IMR-90 (cell line): ENCODE results near the gene TNPO1. TPM values are rescaled to one million over a fixed set of nuclear protein-coding genes. Genes with fewer than 3 reads are reported as not detected.

Source experiments
- ATAC-seq: fragments of 200-7000 bp; cut with Tn5 transposase; 2 replicates; pipeline ENCODE4 v1.9.1; 2020; ENCODE audit warnings: low read depth, mild to moderate bottlenecking, moderate library complexity
- BruUV-seq: library from RNA; stranded (reverse); fragments of 400-500 nt; replicated peaks from 2 replicates; lab custom pipeline; 2021; lab: Mats Ljungman, UMichigan
- CTCF ChIA-PET: fragments of 300-600 bp; formaldehyde crosslinking; extraction: SDS; loops from one replicate; lab custom pipeline; 2021; ENCODE audit warnings: antibody characterized with exemption; lab: Yijun Ruan, JAX
- POLR2A ChIA-PET: fragments of 300-600 bp; sonication (Branson Sonifier 250); formaldehyde crosslinking; loops from one replicate; lab custom pipeline; 2022; ENCODE audit warnings: antibody characterized with exemption; ENCODE audit not compliant: unreplicated experiment; lab: Charles Lee
- DNase-seq: peaks from one replicate; pipeline ENCODE4 v3.0.0; 2013
- H2AFZ ChIP-seq: replicated peaks from 2 replicates; pipeline ENCODE3; 2013; ENCODE audit warnings: low read length, mild to moderate bottlenecking; ENCODE audit not compliant: poor library complexity
- H2AK5ac ChIP-seq: 2 replicates; pipeline ENCODE4 v1.6.1; 2013; ENCODE audit warnings: low read depth, low read length, inconsistent platforms
- H2AK9ac ChIP-seq: replicated peaks from 2 replicates; pipeline ENCODE3; 2013; ENCODE audit warnings: mild to moderate bottlenecking, low read depth, low read length, moderate library complexity; ENCODE audit not compliant: poor library complexity
- H2BK120ac ChIP-seq: 2 replicates; pipeline ENCODE4 v1.6.1; 2013; ENCODE audit warnings: low read depth, low read length, inconsistent platforms
- H2BK15ac ChIP-seq: 3 replicates; pipeline ENCODE4 v1.6.1; 2013; ENCODE audit warnings: low read depth, low read length, inconsistent platforms
- H2BK20ac ChIP-seq: 2 replicates; pipeline ENCODE4 v1.6.1; 2013; ENCODE audit warnings: low read depth, mild to moderate bottlenecking, inconsistent platforms, low read length, moderate library complexity
- H2BK5ac ChIP-seq: 2 replicates; pipeline ENCODE4 v1.6.1; 2013; ENCODE audit warnings: mild to moderate bottlenecking, low read depth, low read length, inconsistent platforms; ENCODE audit not compliant: poor library complexity, severe bottlenecking
- H3K14ac ChIP-seq: replicated peaks from 2 replicates; pipeline ENCODE4 v1.6.1; 2013; ENCODE audit warnings: low read depth, low read length, inconsistent platforms
- H3K18ac ChIP-seq: 2 replicates; pipeline ENCODE4 v1.6.1; 2013; ENCODE audit warnings: low read depth, low read length, control low read depth
- H3K23ac ChIP-seq: 2 replicates; pipeline ENCODE4 v1.6.1; 2013; ENCODE audit warnings: low read depth, low read length, inconsistent platforms
- H3K27ac ChIP-seq: 2 replicates; pipeline ENCODE4 v1.5.1; 2013; ENCODE audit warnings: mild to moderate bottlenecking, control low read depth, low read length; ENCODE audit not compliant: insufficient read depth
- H3K27me3 ChIP-seq: 2 replicates; pipeline ENCODE4 v1.6.1; 2013; ENCODE audit warnings: low read length; ENCODE audit not compliant: control insufficient read depth, insufficient read depth
- H3K36me3 ChIP-seq: 2 replicates; pipeline ENCODE4 v1.6.1; 2013; ENCODE audit warnings: low read length, mixed read lengths; ENCODE audit not compliant: control insufficient read depth, insufficient read depth
- H3K4ac ChIP-seq: 2 replicates; pipeline ENCODE4 v1.6.1; 2013; ENCODE audit warnings: low read depth, low read length, inconsistent platforms
- H3K4me1 ChIP-seq: 2 replicates; pipeline ENCODE4 v1.6.1; 2013; ENCODE audit warnings: low read length, mixed read lengths; ENCODE audit not compliant: control insufficient read depth, insufficient read depth
- H3K4me2 ChIP-seq: 2 replicates; pipeline ENCODE4 v1.6.1; 2013; ENCODE audit warnings: low read depth, mild to moderate bottlenecking, control low read depth, low read length, moderate library complexity
- H3K4me3 ChIP-seq: 2 replicates; pipeline ENCODE4 v1.5.1; 2013; ENCODE audit warnings: low read depth, mild to moderate bottlenecking, control low read depth, low read length, moderate library complexity; ENCODE audit not compliant: insufficient read depth
- H3K56ac ChIP-seq: 2 replicates; pipeline ENCODE4 v1.6.1; 2013; ENCODE audit warnings: low read length, inconsistent platforms; ENCODE audit not compliant: insufficient read depth; ENCODE audit errors: extremely low read depth
- H3K79me1 ChIP-seq, 2 experiments: 2 replicates each; pipeline ENCODE4 v1.6.1; 2013; ENCODE audit warnings: low read length in 2 of 2, inconsistent platforms in 1 of 2, low read depth in 1 of 2
- H3K9ac ChIP-seq: 2 replicates; pipeline ENCODE4 v1.6.1; 2013; ENCODE audit warnings: low read depth, low read length, control low read depth
- H3K9me1 ChIP-seq: 2 replicates; pipeline ENCODE4 v1.6.1; 2013; ENCODE audit warnings: low read length, inconsistent platforms; ENCODE audit not compliant: insufficient read depth
- H3K9me3 ChIP-seq: 2 replicates; pipeline ENCODE4 v1.6.1; 2013; ENCODE audit warnings: low read length; ENCODE audit not compliant: control insufficient read depth, insufficient read depth
- H4K20me1 ChIP-seq: 2 replicates; pipeline ENCODE4 v1.6.1; 2013; ENCODE audit warnings: low read length, inconsistent platforms; ENCODE audit not compliant: insufficient read depth
- H4K5ac ChIP-seq: 2 replicates; pipeline ENCODE4 v1.6.1; 2013; ENCODE audit warnings: mild to moderate bottlenecking, low read depth, low read length, control low read depth
- H4K8ac ChIP-seq, 2 experiments: 2 replicates each; pipeline ENCODE4 v1.6.1; 2013; ENCODE audit warnings: low read depth in 2 of 2, low read length in 2 of 2, control low read depth in 1 of 2, inconsistent platforms in 1 of 2
- H4K91ac ChIP-seq: 2 replicates; pipeline ENCODE4 v1.6.1; 2013; ENCODE audit warnings: low read depth, low read length, inconsistent platforms; ENCODE audit not compliant: insufficient read depth
- BHLHE40 ChIP-seq: fragments of 150-350 bp; IDR thresholded peaks from 2 replicates; pipeline ENCODE4 v1.6.1; 2016; ENCODE audit warnings: mild to moderate bottlenecking, low read depth, low read length
- CEBPB ChIP-seq: IDR thresholded peaks from 2 replicates; pipeline ENCODE4 v1.6.1; 2012; ENCODE audit warnings: low read depth, low read length, improper control_type of control experiment
- FOS ChIP-seq: fragments of 150-350 bp; IDR thresholded peaks from 2 replicates; pipeline ENCODE4 v1.6.1; 2016; ENCODE audit warnings: low read depth, low read length
- MAFK ChIP-seq: IDR thresholded peaks from 2 replicates; pipeline ENCODE4 v1.6.1; 2012; ENCODE audit warnings: low read depth, low read length, improper control_type of control experiment
- MAZ ChIP-seq: IDR thresholded peaks from 2 replicates; pipeline ENCODE4 v1.6.1; 2012; ENCODE audit warnings: low read depth, mild to moderate bottlenecking, low read length, improper control_type of control experiment, moderate library complexity, borderline replicate concordance
- MXI1 ChIP-seq: IDR thresholded peaks from 2 replicates; pipeline ENCODE4 v1.6.1; 2012; ENCODE audit warnings: low read depth, mild to moderate bottlenecking, low read length, moderate library complexity, borderline replicate concordance
- NFE2L2 ChIP-seq: fragments of 150-350 bp; IDR thresholded peaks from 2 replicates; pipeline ENCODE4 v1.6.1; 2016; ENCODE audit warnings: low read depth, mild to moderate bottlenecking, low read length
- POLR2A ChIP-seq: IDR thresholded peaks from 2 replicates; pipeline ENCODE4 v1.6.1; 2012; ENCODE audit warnings: mild to moderate bottlenecking, low read depth, low read length
- RAD21 ChIP-seq: IDR thresholded peaks from 2 replicates; pipeline ENCODE4 v1.6.1; 2012; ENCODE audit warnings: low read length, improper control_type of control experiment
- RCOR1 ChIP-seq: IDR thresholded peaks from 2 replicates; pipeline ENCODE4 v1.6.1; 2012; ENCODE audit warnings: mild to moderate bottlenecking, low read length, improper control_type of control experiment; ENCODE audit not compliant: insufficient replicate concordance
- RFX5 ChIP-seq: IDR thresholded peaks from 2 replicates; pipeline ENCODE4 v1.8.0; 2012; ENCODE audit warnings: low read depth, mild to moderate bottlenecking, low read length, moderate library complexity
- SMC3 ChIP-seq: fragments of 150-350 bp; IDR thresholded peaks from 2 replicates; pipeline ENCODE4 v1.6.1; 2016; ENCODE audit warnings: low read depth, mild to moderate bottlenecking, antibody characterized with exemption, low read length, moderate library complexity
- WGBS, 2 experiments: methylation state at CpG; one replicate each; pipeline versions ENCODE4 v1.1.5 to v1.1.7; 2013; ENCODE audit warnings: missing lambda C conversion rate in 2 of 2; ENCODE audit not compliant: insufficient read length in 1 of 2; ENCODE audit errors: extremely low coverage in 2 of 2; 5-methylcytosine and 5-hydroxymethylcytosine counted together
- dilution Hi-C: fragments of 300-500 bp; cut with HindIII; formaldehyde crosslinking; loops from one replicate; pipeline ENCODE4 v1.14.3; 2018; ENCODE audit warnings: low sequenced_read_pairs; ENCODE audit not compliant: unreplicated experiment
- in situ Hi-C: fragments of 300-500 bp; cut with MboI; formaldehyde crosslinking; loops from 3 replicates; pipeline ENCODE4 v1.14.3; 2019; ENCODE audit warnings: low sequenced_read_pairs, inconsistent platforms, mixed read lengths
- intact Hi-C: fragments of 100-400 bp; cut with micrococcal nuclease; formaldehyde crosslinking; loops from 2 replicates; pipeline ENCODE4 v1.10.0; 2022
- polyA plus RNA-seq, 3 experiments: library from polyadenylated mRNA; depleted of rRNA; stranded (reverse); fragments of >200 nt; gene quantifications; 2 replicates each; pipeline ENCODE4 v1.2.3, GENCODE V29; 2012; ENCODE audit warnings: low replicate concordance in 1 of 3
- total RNA-seq: library from RNA; depleted of rRNA; stranded (reverse); fragments of >200 nt; gene quantifications from 2 replicates; pipeline ENCODE4 v1.2.3, GENCODE V29; 2012
- TF ChIP-seq, protein P1 (sequence below): fragments of 150-350 bp; IDR thresholded peaks from 2 replicates; pipeline ENCODE4 v1.6.1; 2016; ENCODE audit warnings: low read depth, mild to moderate bottlenecking, low read length, moderate library complexity, borderline replicate concordance
- TF ChIP-seq, protein P2 (sequence below): conservative IDR thresholded peaks from 2 replicates; pipeline ENCODE4 v1.5.1; 2012; ENCODE audit warnings: mild to moderate bottlenecking, low read depth, low read length, improper control_type of control experiment
- TF ChIP-seq, protein P3 (sequence below): fragments of 150-350 bp; IDR thresholded peaks from 2 replicates; pipeline ENCODE4 v1.6.1; 2017; ENCODE audit warnings: mild to moderate bottlenecking, antibody characterized with exemption, low read length, low read depth

TNPO1 gene
- total and polyA plus RNA-seq, 2 of the 4 experiments (the other 2 are of a cell fraction): 45.5 to 400 TPM

DNA sequence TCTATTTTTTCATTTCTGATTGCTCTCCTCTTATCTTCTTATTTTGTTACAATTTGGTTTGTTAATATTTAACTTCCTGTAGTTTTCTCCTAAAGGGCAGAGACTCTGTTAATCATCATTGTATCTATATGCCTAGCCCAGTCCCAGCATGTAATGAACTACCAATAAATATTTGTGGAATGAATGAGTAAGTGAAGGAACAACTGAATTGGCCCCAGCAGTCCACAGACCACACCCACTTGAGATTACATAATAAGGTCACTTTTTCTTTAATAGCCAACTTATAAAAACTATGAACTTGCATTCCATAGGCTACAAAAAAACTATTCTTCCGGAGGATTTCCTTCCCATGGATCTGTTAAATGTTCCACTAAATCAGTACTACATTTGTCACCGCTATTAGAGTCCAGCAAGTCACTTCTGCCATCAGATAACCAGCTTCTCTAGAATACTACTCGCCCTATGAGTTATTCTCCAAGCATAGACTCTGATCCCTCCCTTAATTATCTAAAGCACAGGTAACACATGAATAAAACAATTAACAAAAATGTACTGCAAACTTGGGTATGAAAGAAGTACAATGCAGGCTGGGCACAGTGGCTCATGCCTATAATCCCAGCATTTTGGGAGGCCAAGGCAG, 27.5 kb upstream of the TNPO1 start:
- BruUV-seq: no TSS peak
- no peak overlapping the region for H2BK15ac ChIP-seq
- peak; percentile 8 for DNase-seq
- CTCF ChIA-PET: no interaction called here
- no peak overlapping the region for H2BK5ac ChIP-seq
- H3K18ac ChIP-seq: no peak overlapping the region
- H4K8ac ChIP-seq: no peak overlapping the region
- H4K5ac ChIP-seq: no peak overlapping the region
- no peak overlapping the region for H4K91ac ChIP-seq
- H3K4me1 ChIP-seq: peaks cover 2% of the 10 kb centered on the region; the same call in 1 of the 2 replicates
- no peak overlapping the region for H3K4me2 ChIP-seq
- peak; percentile 51; the same call in 1 of the 2 replicates for ATAC-seq
- POLR2A ChIA-PET: no interaction called here
- TF ChIP-seq MAZ (no peak), MAFK (no peak), RFX5 (no peak), CEBPB (no peak), RCOR1 (no peak), SMC3 (no peak), MXI1 (no peak), NFE2L2 (no peak), RAD21 (no peak), POLR2A (no peak), BHLHE40 (no peak), FOS (no peak)
- TF ChIP-seq, protein P1, sequence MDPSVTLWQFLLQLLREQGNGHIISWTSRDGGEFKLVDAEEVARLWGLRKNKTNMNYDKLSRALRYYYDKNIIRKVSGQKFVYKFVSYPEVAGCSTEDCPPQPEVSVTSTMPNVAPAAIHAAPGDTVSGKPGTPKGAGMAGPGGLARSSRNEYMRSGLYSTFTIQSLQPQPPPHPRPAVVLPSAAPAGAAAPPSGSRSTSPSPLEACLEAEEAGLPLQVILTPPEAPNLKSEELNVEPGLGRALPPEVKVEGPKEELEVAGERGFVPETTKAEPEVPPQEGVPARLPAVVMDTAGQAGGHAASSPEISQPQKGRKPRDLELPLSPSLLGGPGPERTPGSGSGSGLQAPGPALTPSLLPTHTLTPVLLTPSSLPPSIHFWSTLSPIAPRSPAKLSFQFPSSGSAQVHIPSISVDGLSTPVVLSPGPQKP: no peak
- TF ChIP-seq, protein P2, sequence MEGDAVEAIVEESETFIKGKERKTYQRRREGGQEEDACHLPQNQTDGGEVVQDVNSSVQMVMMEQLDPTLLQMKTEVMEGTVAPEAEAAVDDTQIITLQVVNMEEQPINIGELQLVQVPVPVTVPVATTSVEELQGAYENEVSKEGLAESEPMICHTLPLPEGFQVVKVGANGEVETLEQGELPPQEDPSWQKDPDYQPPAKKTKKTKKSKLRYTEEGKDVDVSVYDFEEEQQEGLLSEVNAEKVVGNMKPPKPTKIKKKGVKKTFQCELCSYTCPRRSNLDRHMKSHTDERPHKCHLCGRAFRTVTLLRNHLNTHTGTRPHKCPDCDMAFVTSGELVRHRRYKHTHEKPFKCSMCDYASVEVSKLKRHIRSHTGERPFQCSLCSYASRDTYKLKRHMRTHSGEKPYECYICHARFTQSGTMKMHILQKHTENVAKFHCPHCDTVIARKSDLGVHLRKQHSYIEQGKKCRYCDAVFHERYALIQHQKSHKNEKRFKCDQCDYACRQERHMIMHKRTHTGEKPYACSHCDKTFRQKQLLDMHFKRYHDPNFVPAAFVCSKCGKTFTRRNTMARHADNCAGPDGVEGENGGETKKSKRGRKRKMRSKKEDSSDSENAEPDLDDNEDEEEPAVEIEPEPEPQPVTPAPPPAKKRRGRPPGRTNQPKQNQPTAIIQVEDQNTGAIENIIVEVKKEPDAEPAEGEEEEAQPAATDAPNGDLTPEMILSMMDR: no peak
- TF ChIP-seq, protein P3, sequence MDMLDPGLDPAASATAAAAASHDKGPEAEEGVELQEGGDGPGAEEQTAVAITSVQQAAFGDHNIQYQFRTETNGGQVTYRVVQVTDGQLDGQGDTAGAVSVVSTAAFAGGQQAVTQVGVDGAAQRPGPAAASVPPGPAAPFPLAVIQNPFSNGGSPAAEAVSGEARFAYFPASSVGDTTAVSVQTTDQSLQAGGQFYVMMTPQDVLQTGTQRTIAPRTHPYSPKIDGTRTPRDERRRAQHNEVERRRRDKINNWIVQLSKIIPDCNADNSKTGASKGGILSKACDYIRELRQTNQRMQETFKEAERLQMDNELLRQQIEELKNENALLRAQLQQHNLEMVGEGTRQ: no peak
- H3K4ac ChIP-seq: no peak overlapping the region
- no peaks in the 10 kb centered on the region for H3K36me3 ChIP-seq
- WGBS, 2 experiments: 0% methylated on average over 1 of the region's 3 CpGs; no CpG with 5 or more reads in 1 of the 2 experiments
- H3K56ac ChIP-seq: no peak overlapping the region
- H3K9ac ChIP-seq: no peak overlapping the region
- intact Hi-C loops: no loop called here
- no peak overlapping the region for H3K27ac ChIP-seq
- H3K9me1 ChIP-seq: no peaks in the 10 kb centered on the region
- H3K79me1 ChIP-seq: no peaks in the 10 kb centered on the region
- peaks cover 3% of the 10 kb centered on the region; the same call in 1 of the 2 replicates for H3K27me3 ChIP-seq
- no peak overlapping the region for H2AK5ac ChIP-seq
- H2BK120ac ChIP-seq: no peak overlapping the region
- H2AFZ ChIP-seq: no peak overlapping the region
- H3K9me3 ChIP-seq: no peaks in the 10 kb centered on the region
- H2AK9ac ChIP-seq: no peak overlapping the region
- H4K20me1 ChIP-seq: no peaks in the 10 kb centered on the region
- H2BK20ac ChIP-seq: no peak overlapping the region
- dilution Hi-C loops: no loop called here
- H3K14ac ChIP-seq: no peak overlapping the region
- in situ Hi-C loops: no loop called here
- H3K4me3 ChIP-seq: no peak overlapping the region
- H3K23ac ChIP-seq: no peak overlapping the region
